Cardiac fibroblast (primary cell): ENCODE measurements around the gene UBE2H.

Experiments used
- DNase-seq, 2 donors: peaks; one replicate each; pipeline versions ENCODE4 v3.0.0 to v3.0.0-alpha.2; 2010; ENCODE audit warnings: low read depth in 2 of 2
- H3K4me3 ChIP-seq, 2 donors: replicated peaks in 1 of 2; 1 replicate in 1 of 2; 2 replicates in 1 of 2; pipeline ENCODE4 v1.5.1; 2011; ENCODE audit warnings: low read depth in 2 of 2, low read length in 2 of 2, mild to moderate bottlenecking in 2 of 2, moderate library complexity in 1 of 2
- TF ChIP-seq, protein P1 (sequence below): IDR thresholded peaks from one replicate; pipeline ENCODE4 v1.5.1; 2011; ENCODE audit warnings: low read depth, mild to moderate bottlenecking, low read length, inconsistent platforms

Gene UBE2H

GRCh38 chr7:129911790-129912189 is 41.0 kb downstream of the UBE2H start:
- peak in 1 of 2 donors; percentile 23 for DNase-seq
- TF ChIP-seq, protein P1, sequence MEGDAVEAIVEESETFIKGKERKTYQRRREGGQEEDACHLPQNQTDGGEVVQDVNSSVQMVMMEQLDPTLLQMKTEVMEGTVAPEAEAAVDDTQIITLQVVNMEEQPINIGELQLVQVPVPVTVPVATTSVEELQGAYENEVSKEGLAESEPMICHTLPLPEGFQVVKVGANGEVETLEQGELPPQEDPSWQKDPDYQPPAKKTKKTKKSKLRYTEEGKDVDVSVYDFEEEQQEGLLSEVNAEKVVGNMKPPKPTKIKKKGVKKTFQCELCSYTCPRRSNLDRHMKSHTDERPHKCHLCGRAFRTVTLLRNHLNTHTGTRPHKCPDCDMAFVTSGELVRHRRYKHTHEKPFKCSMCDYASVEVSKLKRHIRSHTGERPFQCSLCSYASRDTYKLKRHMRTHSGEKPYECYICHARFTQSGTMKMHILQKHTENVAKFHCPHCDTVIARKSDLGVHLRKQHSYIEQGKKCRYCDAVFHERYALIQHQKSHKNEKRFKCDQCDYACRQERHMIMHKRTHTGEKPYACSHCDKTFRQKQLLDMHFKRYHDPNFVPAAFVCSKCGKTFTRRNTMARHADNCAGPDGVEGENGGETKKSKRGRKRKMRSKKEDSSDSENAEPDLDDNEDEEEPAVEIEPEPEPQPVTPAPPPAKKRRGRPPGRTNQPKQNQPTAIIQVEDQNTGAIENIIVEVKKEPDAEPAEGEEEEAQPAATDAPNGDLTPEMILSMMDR = no peak

GRCh38 chr7:129909669-129910068 is 43.1 kb downstream of the UBE2H start:
- DNase-seq = no peak
- TF ChIP-seq, protein P1 = no peak
- H3K4me3 ChIP-seq = no peak overlapping the region

More at GRCh38 chr7:129911790-129912189, 41.0 kb downstream of the UBE2H start:
- H3K4me3 ChIP-seq = no peak overlapping the region

DNA sequence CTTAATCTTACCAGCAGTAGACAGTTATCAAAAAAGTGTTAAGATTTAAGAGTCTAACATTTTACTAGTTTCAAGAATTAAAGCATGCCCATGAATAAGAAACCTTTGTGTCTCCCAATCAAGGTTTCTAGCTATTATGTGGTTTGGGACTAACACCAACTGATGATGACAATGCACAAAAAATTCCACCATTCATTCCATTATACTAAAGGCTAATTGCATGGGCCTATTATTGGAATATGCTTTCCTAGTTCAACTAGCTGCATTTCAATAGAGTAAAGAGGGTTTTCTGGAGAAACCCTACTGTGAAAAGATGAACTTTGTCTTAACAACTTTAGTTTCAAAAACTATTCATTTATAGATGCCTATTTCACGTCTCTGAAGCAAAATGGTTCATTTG is 44.6 kb downstream of the UBE2H start:
- TF ChIP-seq, protein P1 = no peak
- H3K4me3 ChIP-seq = no peak overlapping the region
- DNase-seq = peak in 1 of 2 donors; percentile 18

GRCh38 chr7:129907122-129907736 is 45.5 kb downstream of the UBE2H start:
- H3K4me3 ChIP-seq = no peak overlapping the region
- TF ChIP-seq, protein P1 = no peak
- peak in 1 of 2 donors; percentile 39 for DNase-seq

- TF ChIP-seq, protein P1 = no peak
- H3K4me3 ChIP-seq = no peak overlapping the region
- DNase-seq = peak; percentile 50
Observed at GRCh38 chr7:129906700-129907099, 46.1 kb downstream of the UBE2H start.

GRCh38 chr7:129903935-129904334 is 48.8 kb downstream of the UBE2H start:
- no peak overlapping the region for H3K4me3 ChIP-seq
- no peak for DNase-seq
- TF ChIP-seq, protein P1 = no peak
